Common myeloid progenitor, CD34-positive (primary cell): ENCODE results near the gene HTR3E.

ENCODE experiments used
- CTCF ChIA-PET: fragments of 350-600 bp; sonication (Branson Sonifier 250); formaldehyde crosslinking; loops from one replicate; lab custom pipeline; 2021; ENCODE audit warnings: antibody characterized with exemption; lab: Charles Lee
- POLR2A ChIA-PET: fragments of 350-600 bp; sonication (Branson Sonifier 250); formaldehyde crosslinking; loops from one replicate; lab custom pipeline; 2021; ENCODE audit warnings: antibody characterized with exemption; lab: Charles Lee
- DNase-seq, 3 donors: peaks; one replicate each; pipeline versions ENCODE4 v3.0.0 to v3.0.0-alpha.2; 2013
- H3K27ac ChIP-seq, 2 experiments: 1 replicate in 1 of 2; 2 replicates in 1 of 2; pipeline ENCODE4 v1.7.0; 2013; ENCODE audit warnings: inconsistent platforms in 2 of 2, low read length in 2 of 2, mild to moderate bottlenecking in 2 of 2, low read depth in 1 of 2, moderate library complexity in 1 of 2; ENCODE audit not compliant: severe bottlenecking in 2 of 2, insufficient read depth in 1 of 2, poor library complexity in 1 of 2
- H3K27me3 ChIP-seq, 5 experiments: replicated peaks in 2 of 5; 1 replicate in 3 of 5; 2 replicates in 2 of 5; pipeline versions ENCODE4 v1.6.1 to v1.7.0; 2013; ENCODE audit warnings: low read length in 4 of 5, mild to moderate bottlenecking in 2 of 5, moderate library complexity in 2 of 5, inconsistent platforms in 1 of 5; ENCODE audit not compliant: insufficient read depth in 5 of 5, control insufficient read depth in 4 of 5
- H3K36me3 ChIP-seq, 4 experiments: 1 replicate in 2 of 4; 2 replicates in 2 of 4; pipeline versions ENCODE4 v1.6.1 to v1.7.0; 2013; ENCODE audit warnings: low read length in 3 of 4, control low read depth in 1 of 4, mild to moderate bottlenecking in 1 of 4; ENCODE audit not compliant: control insufficient read depth in 4 of 4, insufficient read depth in 4 of 4
- H3K4me1 ChIP-seq, 4 experiments: 1 replicate in 3 of 4; 2 replicates in 1 of 4; pipeline versions ENCODE4 v1.6.1 to v1.7.1; 2013; ENCODE audit warnings: low read length in 3 of 4, mild to moderate bottlenecking in 3 of 4, control low read depth in 1 of 4, inconsistent platforms in 1 of 4, moderate library complexity in 1 of 4; ENCODE audit not compliant: control insufficient read depth in 4 of 4, insufficient read depth in 4 of 4; ENCODE audit errors: control extremely low read depth in 1 of 4
- H3K4me3 ChIP-seq, 7 experiments: 1 replicate in 4 of 7; 2 replicates in 3 of 7; pipeline versions ENCODE4 v1.5.1 to v1.7.0; 2013; ENCODE audit warnings: mild to moderate bottlenecking in 7 of 7, low read length in 6 of 7, moderate library complexity in 6 of 7, inconsistent platforms in 2 of 7, low read depth in 2 of 7, control low read depth in 1 of 7; ENCODE audit not compliant: insufficient read depth in 4 of 7, control insufficient read depth in 1 of 7; ENCODE audit errors: extremely low read depth in 1 of 7
- H3K9me3 ChIP-seq, 5 experiments: 1 replicate in 4 of 5; 2 replicates in 1 of 5; pipeline versions ENCODE4 v1.6.1 to v1.7.1; 2013; ENCODE audit warnings: low read length in 4 of 5, mild to moderate bottlenecking in 2 of 5, inconsistent platforms in 1 of 5, low read depth in 1 of 5, moderate library complexity in 1 of 5; ENCODE audit not compliant: control insufficient read depth in 4 of 5, insufficient read depth in 2 of 5; ENCODE audit errors: control extremely low read depth in 1 of 5
- WGBS: methylation state at CpG from one replicate; pipeline ENCODE4 v1.1.5; 2013; ENCODE audit not compliant: insufficient coverage; 5-methylcytosine and 5-hydroxymethylcytosine counted together

The HTR3E gene

GRCh38 chr3:184132945-184133344 is 36.1 kb downstream of the HTR3E start:
- no peak for DNase-seq
- CTCF ChIA-PET = interaction anchor here (0.8 to 2.7 kb wide), 3 partner anchors 11 to 235 kb away, joined by 3 to 10 read pairs (median 3); no protein-coding TSS in a partner anchor
- H3K27ac ChIP-seq = no peak overlapping the region
- POLR2A ChIA-PET = no interaction called here
- H3K36me3 ChIP-seq = peaks cover under 1 to 11% (median 2%) of the 10 kb centered on the region in 4 experiments
- 100% methylated on average over 1 of the region's 4 CpGs for WGBS
- no peaks in the 10 kb centered on the region for H3K9me3 ChIP-seq
- no peaks in the 10 kb centered on the region for H3K27me3 ChIP-seq
- no peak overlapping the region for H3K4me3 ChIP-seq
- peaks cover 14 to 29% (median 21%) of the 10 kb centered on the region in 4 experiments for H3K4me1 ChIP-seq

GRCh38 chr3:184133840-184134745 is 37.2 kb downstream of the HTR3E start:
- peaks cover 2 to 14% (median 4%) of the 10 kb centered on the region in 4 experiments for H3K36me3 ChIP-seq
- peak overlapping the region in 1 of 2 experiments; percentile 92 for H3K27ac ChIP-seq
- WGBS = under 1% methylated on average over 33 of the region's 37 CpGs
- peak; percentile 68 to 76 (median 71) for DNase-seq
- POLR2A ChIA-PET = interaction anchor here (1.0 kb wide), 1 partner anchor 14 kb away, joined by 3 read pairs; no protein-coding TSS in a partner anchor
- H3K4me1 ChIP-seq = peaks cover 14 to 29% (median 21%) of the 10 kb centered on the region in 4 experiments
- H3K4me3 ChIP-seq = peak overlapping the region; percentile 78 to 99 (median 98)
- no peaks in the 10 kb centered on the region for H3K27me3 ChIP-seq
- CTCF ChIA-PET = interaction anchor here (0.7 to 2.7 kb wide), 13 partner anchors 10 to 242 kb away, joined by 3 to 10 read pairs (median 3); partner anchors contain the start of gene ABCC5
- no peaks in the 10 kb centered on the region for H3K9me3 ChIP-seq

- no peaks in the 10 kb centered on the region for H3K27me3 ChIP-seq
- peak in 1 of 3 donors; percentile 41 for DNase-seq
- peaks cover 14 to 29% (median 21%) of the 10 kb centered on the region in 4 experiments for H3K4me1 ChIP-seq
- peak overlapping the region; percentile 78 to 99 (median 98) for H3K4me3 ChIP-seq
- H3K27ac ChIP-seq = peak overlapping the region in 1 of 2 experiments; percentile 92
- 0% methylated on average over 19 of the region's 21 CpGs for WGBS
- H3K9me3 ChIP-seq = no peaks in the 10 kb centered on the region
- ChIA-PET POLR2A (interaction anchor here (0.6 to 1.0 kb wide), 3 partner anchors 14 to 107 kb away, joined by 3 read pairs; partner anchors contain the start of gene AP2M1), CTCF (interaction anchor here (0.8 to 2.7 kb wide), 13 partner anchors 10 to 242 kb away, joined by 3 to 8 read pairs (median 3); partner anchors contain the start of genes ABCC5 and HTR3E)
- peaks cover 2 to 14% (median 4%) of the 10 kb centered on the region in 4 experiments for H3K36me3 ChIP-seq
Observed at GRCh38 chr3:184134746-184135148, 37.9 kb downstream of the HTR3E start.

- no peaks in the 10 kb centered on the region for H3K27me3 ChIP-seq
- POLR2A ChIA-PET = interaction anchor here (0.6 to 1.0 kb wide), 3 partner anchors 15 to 106 kb away, joined by 3 read pairs; partner anchors contain the start of gene AP2M1
- DNase-seq = peak; percentile 95 to 96 (median 96)
- no peaks in the 10 kb centered on the region for H3K9me3 ChIP-seq
- H3K4me3 ChIP-seq = peak within 1 kb of the TSS; percentile 78 to 99 (median 98)
- peak within 1 kb of the TSS; percentile 56 to 92 for H3K27ac ChIP-seq
- under 1% methylated on average over 39 of the region's 56 CpGs for WGBS
- H3K36me3 ChIP-seq = peaks cover 4 to 19% (median 8%) of the 10 kb centered on the region in 4 experiments
- CTCF ChIA-PET = interaction anchor here (0.8 to 2.7 kb wide), 12 partner anchors 9 to 243 kb away, joined by 3 to 8 read pairs (median 4); partner anchors contain the start of genes ABCC5 and HTR3E
- H3K4me1 ChIP-seq = peaks cover 14 to 29% (median 21%) of the 10 kb centered on the region in 4 experiments
Observed at GRCh38 chr3:184135149-184135910, 38.5 kb downstream of the HTR3E start, which contains the start of gene EIF2B5. Gene EIF2B5 (plus strand): TSS chr3:184135358. CDS start chr3:184135386, 28 bp downstream.

GRCh38 chr3:184135911-184136260 is 39.0 kb downstream of the HTR3E start:
- ChIA-PET CTCF (interaction anchor here (1.2 to 2.7 kb wide), 7 partner anchors 9 to 240 kb away, joined by 3 to 8 read pairs (median 5); partner anchors contain the start of gene HTR3E), POLR2A (interaction anchor here (0.9 kb wide), 1 partner anchor 124 kb away, joined by 3 read pairs; no protein-coding TSS in a partner anchor)
- peak overlapping the region; percentile 78 to 99 (median 98) for H3K4me3 ChIP-seq
- WGBS = 8% methylated on average over 7 of the region's 9 CpGs
- H3K4me1 ChIP-seq = peaks cover 14 to 29% (median 21%) of the 10 kb centered on the region in 4 experiments
- no peaks in the 10 kb centered on the region for H3K9me3 ChIP-seq
- DNase-seq = no peak
- H3K27me3 ChIP-seq = no peaks in the 10 kb centered on the region
- H3K36me3 ChIP-seq = peaks cover 9 to 25% (median 11%) of the 10 kb centered on the region in 4 experiments
- H3K27ac ChIP-seq = peak overlapping the region; percentile 56 to 92

- 95% methylated on average over 9 of the region's 10 CpGs for WGBS
- CTCF ChIA-PET = no interaction called here
- POLR2A ChIA-PET = no interaction called here
Observed at GRCh38 chr3:184140436-184140835, 43.6 kb downstream of the HTR3E start.

More at GRCh38 chr3:184140436-184140835, 43.6 kb downstream of the HTR3E start:
- Histone ChIP-seq H3K4me3 (no peak overlapping the region), H3K27me3 (no peaks in the 10 kb centered on the region), H3K9me3 (no peaks in the 10 kb centered on the region), H3K36me3 (peaks cover 25 to 67% (median 53%) of the 10 kb centered on the region in 4 experiments), H3K4me1 (peaks cover 8 to 15% (median 12%) of the 10 kb centered on the region in 4 experiments), H3K27ac (no peak overlapping the region)
- DNase-seq = no peak
